Mesothelial cell of epicardium (in vitro differentiated cells): ENCODE data around the gene FYN. TPM values are rescaled to one million over a fixed set of nuclear protein-coding genes. Genes with fewer than 3 reads are reported as not detected.

Source experiments
- DNase-seq, 2 experiments: peaks; one replicate each; pipeline ENCODE4 v3.0.0; 2021; ENCODE audit warnings: low spot score in 2 of 2; ENCODE audit not compliant: unreplicated experiment in 2 of 2
- H3K27ac Mint-ChIP-seq: 2 replicates; pipeline ENCODE4 v1.8.0; 2021; ENCODE audit warnings: mixed read lengths
- H3K27me3 Mint-ChIP-seq: 2 replicates; pipeline ENCODE4 v1.8.0; 2021; ENCODE audit warnings: low read depth, mixed read lengths
- H3K36me3 Mint-ChIP-seq: 2 replicates; pipeline ENCODE4 v1.8.0; 2021; ENCODE audit warnings: mixed read lengths
- H3K4me1 Mint-ChIP-seq: 2 replicates; pipeline ENCODE4 v1.8.0; 2021; ENCODE audit warnings: mixed read lengths
- H3K4me3 Mint-ChIP-seq: 2 replicates; pipeline ENCODE4 v1.8.0; 2021; ENCODE audit warnings: mild to moderate bottlenecking, moderate library complexity, mixed read lengths
- H3K9me3 Mint-ChIP-seq: 2 replicates; pipeline ENCODE4 v1.8.0; 2021; ENCODE audit warnings: mixed read lengths
- CTCF ChIP-seq: fragments of 200-600 bp; sonication (generic); IDR thresholded peaks from one replicate; pipeline ENCODE4 v1.5.0; 2021; ENCODE audit warnings: antibody characterized with exemption; ENCODE audit not compliant: unreplicated experiment
- total RNA-seq: library from RNA; stranded (reverse); gene quantifications from 3 replicates; pipeline ENCODE4 v1.2.1, GENCODE V29; 2021

The FYN gene
- total RNA-seq, 1 donor from 2014 or later = 115 TPM

- Mint-ChIP-seq H3K4me1 (peaks cover 9% of the 10 kb centered on the region), H3K9me3 (no peaks in the 10 kb centered on the region), H3K27me3 (no peaks in the 10 kb centered on the region), H3K27ac (no peak overlapping the region), H3K4me3 (no peak overlapping the region), H3K36me3 (peaks cover 10% of the 10 kb centered on the region)
- no peak for TF ChIP-seq CTCF
- DNase-seq = no peak
These were observed 100.9 kb downstream of the FYN start for GRCh38 chr6:111772381-111772780.

GRCh38 chr6:111771629-111772028 is 101.6 kb downstream of the FYN start:
- no peak for TF ChIP-seq CTCF
- Mint-ChIP-seq H3K36me3 (peaks cover 10% of the 10 kb centered on the region), H3K4me3 (no peak overlapping the region), H3K9me3 (no peaks in the 10 kb centered on the region), H3K27me3 (no peaks in the 10 kb centered on the region), H3K4me1 (peaks cover 3% of the 10 kb centered on the region), H3K27ac (no peak overlapping the region)
- DNase-seq = no peak

GRCh38 chr6:111771094-111771432 is 102.2 kb downstream of the FYN start:
- H3K4me3 Mint-ChIP-seq = no peak overlapping the region
- no peaks in the 10 kb centered on the region for H3K27me3 Mint-ChIP-seq
- DNase-seq = no peak
- H3K9me3 Mint-ChIP-seq = no peaks in the 10 kb centered on the region
- peaks cover 7% of the 10 kb centered on the region for H3K4me1 Mint-ChIP-seq
- no peak for TF ChIP-seq CTCF
- H3K27ac Mint-ChIP-seq = no peak overlapping the region
- H3K36me3 Mint-ChIP-seq = peaks cover 10% of the 10 kb centered on the region

GRCh38 chr6:111770263-111771093 is 102.8 kb downstream of the FYN start:
- peaks cover 10% of the 10 kb centered on the region for H3K36me3 Mint-ChIP-seq
- DNase-seq = no peak
- H3K9me3 Mint-ChIP-seq = no peaks in the 10 kb centered on the region
- H3K4me1 Mint-ChIP-seq = peaks cover 5% of the 10 kb centered on the region
- no peak for TF ChIP-seq CTCF
- H3K27me3 Mint-ChIP-seq = no peaks in the 10 kb centered on the region
- no peak overlapping the region for H3K27ac Mint-ChIP-seq
- no peak overlapping the region for H3K4me3 Mint-ChIP-seq

- Mint-ChIP-seq H3K27me3 (no peaks in the 10 kb centered on the region), H3K27ac (no peak overlapping the region)
These were observed 103.7 kb downstream of the FYN start for GRCh38 chr6:111769365-111770152.

More at GRCh38 chr6:111769365-111770152, 103.7 kb downstream of the FYN start:
- peaks cover 10% of the 10 kb centered on the region for H3K36me3 Mint-ChIP-seq
- H3K9me3 Mint-ChIP-seq = no peaks in the 10 kb centered on the region
- DNase-seq = no peak
- no peak overlapping the region for H3K4me3 Mint-ChIP-seq
- no peak for TF ChIP-seq CTCF
- peaks cover 11% of the 10 kb centered on the region for H3K4me1 Mint-ChIP-seq
